Stimulated activated CD4-positive, alpha-beta T cell treated with anti-CD3 and anti-CD28 coated beads, TNF-alpha, amount 100 ng/mL, for 4 hours (primary cell): ENCODE results near the gene EXOC4.
"Not testable (repeated sequence)": the region's sequence is repeated elsewhere in the genome, so short reads cannot be mapped to it uniquely, and the experiment has no call there.

Experiments used
- DNase-seq, 3 experiments: peaks; one replicate each; pipeline ENCODE4 v3.0.0-alpha.2; 2020; ENCODE audit warnings: low read depth in 3 of 3

EXOC4 gene

DNA sequence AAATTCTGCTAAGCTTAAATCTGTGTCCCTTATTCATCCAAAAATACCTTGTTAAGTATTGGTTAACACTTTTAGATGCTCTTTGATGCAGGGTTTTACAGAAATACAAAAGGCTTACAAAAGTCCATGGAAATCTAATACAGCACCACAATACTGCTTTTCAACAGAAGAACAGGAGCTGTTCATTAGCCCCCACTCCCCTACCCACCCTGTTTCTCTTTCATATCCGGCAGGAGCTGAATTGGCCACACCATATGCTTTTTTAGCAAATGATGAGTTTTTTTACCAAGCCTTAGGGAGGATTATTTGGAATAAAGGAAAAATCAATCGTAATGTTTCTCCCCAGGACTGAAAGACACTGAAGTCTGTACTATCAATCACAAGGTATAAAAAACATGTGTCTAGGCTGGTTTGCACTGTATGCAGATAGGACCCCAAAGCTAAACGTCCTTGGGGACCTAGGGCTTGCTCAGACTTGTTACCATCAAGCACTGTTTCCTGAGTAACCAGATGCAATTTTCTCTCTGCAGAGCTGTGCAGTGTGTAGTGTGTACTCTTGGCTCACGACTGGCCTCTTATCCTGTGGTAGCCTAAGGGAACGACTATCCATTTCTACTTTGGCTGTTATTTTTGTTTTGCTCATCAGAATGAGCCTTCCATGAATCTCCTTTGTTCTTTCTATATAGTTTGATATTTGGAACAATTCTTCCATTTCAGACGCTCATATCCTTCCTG, 731.0 kb downstream of the EXOC4 start:
- DNase-seq: no peak

DNA sequence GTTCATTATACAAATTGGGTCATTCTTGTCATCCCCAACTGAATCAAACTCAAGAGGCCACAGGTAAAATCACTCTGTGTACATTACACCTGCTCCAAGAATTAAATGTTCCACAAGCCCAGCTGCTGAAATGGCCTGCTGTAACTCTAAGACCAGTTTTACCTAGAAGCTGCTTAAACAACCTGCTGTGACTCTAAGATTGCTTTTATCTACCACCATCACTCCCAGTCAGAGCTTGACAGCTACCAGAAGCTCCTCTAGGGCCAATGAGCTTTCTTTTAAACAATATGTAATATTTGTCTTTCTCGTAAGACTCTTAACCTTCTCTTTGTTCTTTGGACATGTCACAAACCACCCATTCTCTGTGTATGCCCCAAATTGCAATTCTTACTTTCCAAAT, 732.4 kb downstream of the EXOC4 start:
- DNase-seq: no peak

GRCh38 chr7:133987582-133987981, 734.7 kb downstream of the EXOC4 start:
- DNase-seq: no peak

GRCh38 chr7:133993547-133993946, 740.7 kb downstream of the EXOC4 start:
- no peak for DNase-seq

DNA sequence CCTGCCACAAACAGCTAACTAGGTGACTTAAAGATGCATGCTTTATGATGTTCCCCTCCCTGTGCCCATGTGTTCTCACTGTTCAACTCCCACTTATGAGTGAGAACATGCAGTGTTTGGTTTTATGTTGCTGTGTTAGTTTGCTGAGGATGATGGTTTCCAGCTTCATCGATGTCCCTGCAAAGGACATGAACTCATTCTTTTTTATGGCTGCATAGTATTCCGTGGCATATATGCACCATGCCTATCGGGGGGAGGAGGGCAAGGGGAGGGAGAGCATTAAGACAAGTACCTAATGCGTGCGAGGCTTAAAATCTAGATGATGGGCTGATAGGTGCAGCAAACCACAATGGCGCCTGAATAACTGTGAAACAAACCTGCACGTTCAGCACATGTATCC, 741.2 kb downstream of the EXOC4 start:
- not testable (repeated sequence) for DNase-seq

GRCh38 chr7:133997463-133997862, 744.6 kb downstream of the EXOC4 start:
- no peak for DNase-seq

GRCh38 chr7:133999178-133999577, 746.3 kb downstream of the EXOC4 start:
- DNase-seq: no peak

GRCh38 chr7:134004829-134005505, 752.1 kb downstream of the EXOC4 start:
- DNase-seq: no peak

DNA sequence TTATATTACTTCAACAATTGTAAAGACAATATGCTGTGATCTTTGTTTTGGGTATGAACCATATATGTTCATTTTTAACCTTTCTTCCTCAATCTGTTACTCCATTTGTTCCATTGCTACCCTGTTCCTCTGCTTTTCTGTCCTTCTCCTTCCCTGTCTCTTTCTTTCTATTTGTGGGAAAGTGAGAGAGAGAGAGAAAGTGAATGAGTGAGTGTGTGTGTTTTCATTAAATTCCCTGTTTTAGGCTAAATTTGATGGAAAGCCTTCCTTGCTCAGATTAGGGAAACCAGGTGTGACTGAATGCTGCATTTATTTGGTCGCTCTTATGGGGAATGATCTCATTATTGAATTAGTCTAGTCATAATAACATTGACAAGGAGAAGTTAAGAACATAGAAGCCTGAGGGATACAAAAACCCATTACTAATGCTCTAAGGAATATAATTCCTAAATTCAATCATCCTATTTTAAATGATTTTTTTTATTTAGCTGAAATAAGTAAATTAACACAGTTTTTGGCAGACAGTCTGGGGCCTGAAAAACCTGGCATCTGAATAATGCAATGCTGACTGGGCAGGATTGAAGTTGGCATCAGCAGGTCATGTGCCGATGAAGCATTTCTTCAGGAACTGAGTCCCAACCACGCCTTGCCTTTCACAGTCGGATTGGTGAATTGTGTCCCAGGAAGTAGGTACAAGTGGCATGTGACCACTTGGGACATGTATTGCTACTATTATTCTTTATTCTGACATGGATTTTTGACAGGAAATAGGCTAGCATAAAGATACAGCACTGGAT, 756.6 kb downstream of the EXOC4 start:
- DNase-seq: no peak

- DNase-seq: no peak
Observed at GRCh38 chr7:134013249-134013648, 760.4 kb downstream of the EXOC4 start.

DNA sequence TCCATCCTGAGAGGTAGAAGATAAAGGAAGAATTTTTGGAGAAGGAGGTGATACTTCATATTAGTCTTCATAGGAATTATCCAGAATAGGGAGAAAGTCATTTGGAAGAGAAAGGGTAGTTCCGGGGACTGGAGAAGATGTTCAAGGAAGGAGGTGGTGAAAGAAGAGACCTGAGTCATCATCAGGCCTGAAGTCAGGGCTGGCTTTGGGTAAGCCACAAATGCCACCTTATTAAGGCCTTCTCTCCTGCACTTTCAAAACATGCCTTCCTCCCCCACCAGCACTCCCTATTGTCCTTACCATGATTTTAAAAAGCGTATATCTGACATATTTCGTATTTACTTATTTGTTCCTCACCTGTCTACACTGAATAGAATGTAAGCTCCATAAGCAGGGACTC, 762.1 kb downstream of the EXOC4 start:
- no peak for DNase-seq

- no peak for DNase-seq
Observed at GRCh38 chr7:134016223-134016941, 763.5 kb downstream of the EXOC4 start.

DNA sequence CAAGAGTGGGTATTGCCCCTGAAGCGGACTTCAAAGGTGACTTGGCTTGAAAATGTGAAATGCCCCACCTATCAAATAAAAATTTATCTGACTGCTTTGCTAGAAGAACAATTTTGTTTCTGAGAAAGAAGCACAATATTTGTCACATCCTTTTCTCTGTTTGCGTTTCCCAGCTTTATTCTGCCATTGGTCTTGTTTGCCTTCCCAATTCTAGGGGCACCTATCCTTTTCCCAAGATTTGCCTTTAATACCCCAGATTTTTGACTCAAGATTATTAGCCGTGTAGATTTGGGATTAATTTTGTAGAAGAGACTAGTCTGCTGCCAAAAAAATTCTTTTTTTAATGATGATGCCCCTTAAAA, 764.0 kb downstream of the EXOC4 start:
- no peak for DNase-seq

DNA sequence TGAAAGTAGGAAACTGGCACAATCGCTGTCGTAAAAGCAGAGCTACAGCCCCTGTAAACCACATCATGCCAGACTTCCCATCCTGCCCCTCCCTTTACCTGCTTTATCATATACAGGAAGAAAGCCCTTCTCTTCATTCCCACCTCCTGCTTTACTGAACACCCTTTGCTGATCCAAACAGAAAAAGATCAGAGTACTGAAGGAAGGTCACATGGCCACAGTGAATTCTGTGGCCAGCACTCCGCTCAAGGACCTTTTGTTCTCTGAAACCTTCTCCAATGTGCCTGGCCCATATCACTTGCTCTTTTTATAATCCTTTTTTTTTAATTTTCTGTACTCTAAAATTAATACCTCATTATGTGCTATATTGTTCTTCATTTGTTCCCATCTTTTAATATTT, 765.4 kb downstream of the EXOC4 start:
- DNase-seq: no peak

- no peak for DNase-seq
Observed at GRCh38 chr7:134019251-134019650, 766.4 kb downstream of the EXOC4 start.

DNA sequence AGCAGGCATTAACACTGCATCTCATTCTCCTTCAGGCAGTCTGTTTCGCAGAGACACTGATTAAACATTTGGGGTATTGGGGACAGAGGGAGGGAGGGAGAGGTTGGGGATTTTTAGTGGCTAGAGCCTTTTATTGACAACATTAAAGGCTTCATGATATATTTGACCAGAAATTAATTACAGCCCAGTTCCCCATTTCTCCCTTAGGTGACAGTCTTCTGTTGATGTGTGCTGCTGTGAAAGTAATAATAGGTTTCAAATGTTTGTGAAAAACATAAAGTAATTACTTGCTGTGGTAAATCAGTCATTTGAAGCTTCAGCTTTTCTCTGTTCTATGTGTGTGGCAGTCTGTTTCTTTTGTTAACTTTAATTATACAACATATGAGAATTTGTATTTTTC, 769.0 kb downstream of the EXOC4 start:
- DNase-seq: no peak

- DNase-seq: no peak
Observed at GRCh38 chr7:134022286-134022911, 769.5 kb downstream of the EXOC4 start.

- no peak for DNase-seq
Observed at GRCh38 chr7:134024739-134025138, 771.9 kb downstream of the EXOC4 start.

GRCh38 chr7:134028853-134029252, 776.0 kb downstream of the EXOC4 start:
- DNase-seq: no peak

GRCh38 chr7:134029743-134030142, 776.9 kb downstream of the EXOC4 start:
- no peak for DNase-seq

- DNase-seq: no peak
Observed at GRCh38 chr7:134030460-134030865, 777.6 kb downstream of the EXOC4 start.
